MM.1S (cell line): ENCODE results near the gene CPA5.
A peak's percentile ranks its signal among the peaks of the same experiment; 100 is the strongest.

Source experiments
- DNase-seq: peaks from one replicate; pipeline ENCODE4 v3.0.0-alpha.2; 2015
- H2AFZ ChIP-seq: fragments of 300-600 bp; sonication (generic); 2 replicates; pipeline ENCODE4 v1.6.0; 2016; ENCODE audit warnings: antibody characterized with exemption, low read length
- H3F3A ChIP-seq: fragments of 300-600 bp; sonication (generic); 2 replicates; pipeline ENCODE4 v1.6.1; 2016; ENCODE audit warnings: mild to moderate bottlenecking, antibody characterized with exemption, low read length, moderate library complexity, mixed read lengths; ENCODE audit not compliant: insufficient read depth
- H3K27ac ChIP-seq: fragments of 300-600 bp; sonication (generic); 2 replicates; pipeline ENCODE4 v1.5.1; 2016; ENCODE audit warnings: mild to moderate bottlenecking, low read length
- H3K27me3 ChIP-seq: fragments of 300-600 bp; sonication (generic); replicated peaks from 2 replicates; pipeline ENCODE4 v1.6.0; 2016; ENCODE audit warnings: low read length; ENCODE audit not compliant: insufficient read depth
- H3K36me3 ChIP-seq: fragments of 300-600 bp; sonication (generic); replicated peaks from 2 replicates; pipeline ENCODE4 v1.6.1; 2016; ENCODE audit warnings: mild to moderate bottlenecking, low read length, mixed read lengths; ENCODE audit not compliant: insufficient read depth
- H3K4me1 ChIP-seq: fragments of 300-600 bp; sonication (generic); 2 replicates; pipeline ENCODE4 v1.6.1; 2016; ENCODE audit warnings: low read length, mixed read lengths
- H3K4me2 ChIP-seq: fragments of 300-600 bp; sonication (generic); 2 replicates; pipeline ENCODE4 v1.6.0; 2016; ENCODE audit warnings: low read depth, low read length
- H3K4me3 ChIP-seq: fragments of 300-600 bp; sonication (generic); 2 replicates; pipeline ENCODE4 v1.5.1; 2016; ENCODE audit warnings: low read length, mixed read lengths
- H3K79me2 ChIP-seq: fragments of 300-600 bp; sonication (generic); 2 replicates; pipeline ENCODE4 v1.6.1; 2016; ENCODE audit warnings: mixed run types, low read length, mixed read lengths
- H3K9ac ChIP-seq: fragments of 300-600 bp; sonication (generic); 2 replicates; pipeline ENCODE4 v1.6.1; 2016; ENCODE audit warnings: low read length, mixed read lengths
- H3K9me2 ChIP-seq: fragments of 300-600 bp; sonication (generic); replicated peaks from 2 replicates; pipeline ENCODE4 v1.6.1; 2016; ENCODE audit warnings: mild to moderate bottlenecking, low read length, mixed read lengths; ENCODE audit not compliant: insufficient read depth
- H3K9me3 ChIP-seq: fragments of 300-600 bp; sonication (generic); replicated peaks from 2 replicates; pipeline ENCODE4 v1.6.1; 2016; ENCODE audit warnings: mild to moderate bottlenecking, low read length, mixed read lengths; ENCODE audit not compliant: insufficient read depth
- H4K20me1 ChIP-seq: fragments of 300-600 bp; sonication (generic); 2 replicates; pipeline ENCODE4 v1.6.1; 2016; ENCODE audit warnings: mild to moderate bottlenecking, low read length, moderate library complexity, mixed read lengths; ENCODE audit not compliant: insufficient read depth
- CTCF ChIP-seq: fragments of 300-600 bp; sonication (generic); IDR thresholded peaks from 2 replicates; pipeline ENCODE4 v1.5.1; 2016; ENCODE audit warnings: antibody characterized with exemption, low read length, mixed read lengths
- EZH2 ChIP-seq: fragments of 300-600 bp; sonication (generic); optimal IDR thresholded peaks from 2 replicates; pipeline ENCODE3; 2017; ENCODE audit warnings: low read depth, mild to moderate bottlenecking, antibody characterized with exemption, low read length, mixed read lengths
- EZH2phosphoT487 ChIP-seq: fragments of 300-600 bp; sonication (generic); IDR thresholded peaks from 2 replicates; pipeline ENCODE4 v1.6.1; 2018; ENCODE audit warnings: antibody characterized with exemption, low read length

The CPA5 gene

GRCh38 chr7:130379921-130380860 is 35.6 kb downstream of the CPA5 start, which contains the start of gene CPA1:
Gene CPA1, plus strand, starts transcription at chr7:130380494. Its CDS starts 27 bp downstream, at chr7:130380521.
- no peaks in the 10 kb centered on the region for H3K36me3 ChIP-seq
- no peaks in the 10 kb centered on the region for H3K79me2 ChIP-seq
- H3K9me2 ChIP-seq = no peaks in the 10 kb centered on the region
- no peak within 1 kb of the TSS for H2AFZ ChIP-seq
- no peak for TF ChIP-seq EZH2phosphoT487
- no peak for TF ChIP-seq CTCF
- TF ChIP-seq EZH2 = no peak
- no peak within 1 kb of the TSS for H3K9ac ChIP-seq
- no peaks in the 10 kb centered on the region for H3K9me3 ChIP-seq
- no peak for DNase-seq
- no peak within 1 kb of the TSS for H3K27ac ChIP-seq
- H3K4me2 ChIP-seq = no peak within 1 kb of the TSS
- no peaks in the 10 kb centered on the region for H3K27me3 ChIP-seq
- H3K4me1 ChIP-seq = no peaks in the 10 kb centered on the region
- H3F3A ChIP-seq = no peaks in the 10 kb centered on the region
- no peak within 1 kb of the TSS for H3K4me3 ChIP-seq
- H4K20me1 ChIP-seq = no peaks in the 10 kb centered on the region

GRCh38 chr7:130380861-130381455 is 36.3 kb downstream of the CPA5 start:
- Histone ChIP-seq H3K79me2 (no peaks in the 10 kb centered on the region), H2AFZ (no peak overlapping the region)

GRCh38 chr7:130381468-130382312 is 37.1 kb downstream of the CPA5 start:
- Histone ChIP-seq H3F3A (no peaks in the 10 kb centered on the region), H4K20me1 (no peaks in the 10 kb centered on the region), H3K36me3 (no peaks in the 10 kb centered on the region), H3K9me2 (no peaks in the 10 kb centered on the region), H3K27ac (no peak overlapping the region), H3K4me2 (no peak overlapping the region), H3K4me3 (no peak overlapping the region), H3K9ac (no peak overlapping the region), H2AFZ (no peak overlapping the region), H3K9me3 (no peaks in the 10 kb centered on the region), H3K79me2 (no peaks in the 10 kb centered on the region), H3K27me3 (no peaks in the 10 kb centered on the region), H3K4me1 (no peaks in the 10 kb centered on the region)
- DNase-seq = no peak
- no peak for TF ChIP-seq EZH2
- peak; percentile 30 for TF ChIP-seq CTCF

More at GRCh38 chr7:130380861-130381455, 36.3 kb downstream of the CPA5 start:
- H3K4me1 ChIP-seq = no peaks in the 10 kb centered on the region
- no peaks in the 10 kb centered on the region for H3K36me3 ChIP-seq
- no peak for TF ChIP-seq EZH2phosphoT487
- no peak overlapping the region for H3K4me3 ChIP-seq
- no peak overlapping the region for H3K9ac ChIP-seq
- H3K4me2 ChIP-seq = no peak overlapping the region
- no peaks in the 10 kb centered on the region for H3K9me3 ChIP-seq
- H3F3A ChIP-seq = no peaks in the 10 kb centered on the region
- no peaks in the 10 kb centered on the region for H4K20me1 ChIP-seq
- H3K27me3 ChIP-seq = no peaks in the 10 kb centered on the region
- no peak for DNase-seq
- H3K9me2 ChIP-seq = no peaks in the 10 kb centered on the region
- no peak overlapping the region for H3K27ac ChIP-seq
